HCT116 (cell line): ENCODE measurements around the gene C2CD2. TPM values are rescaled to one million over a fixed set of nuclear protein-coding genes. Genes with fewer than 3 reads are reported as not detected.

ENCODE experiments used
- ATAC-seq: fragments of 200-7000 bp; cut with Tn5 transposase; 2 replicates; pipeline ENCODE4 v1.9.1; 2020; ENCODE audit warnings: mild to moderate bottlenecking, moderate library complexity
- BruUV-seq: library from RNA; stranded (reverse); fragments of 400-500 nt; replicated peaks from 2 replicates; lab custom pipeline; 2021; lab: Mats Ljungman, UMichigan
- CTCF ChIA-PET: fragments of 300-600 bp; sonication (Branson Sonifier 250); formaldehyde crosslinking; loops from one replicate; lab custom pipeline; 2021; ENCODE audit warnings: antibody characterized with exemption; lab: Charles Lee
- POLR2A ChIA-PET: fragments of 300-600, 350-600 bp; sonication (Branson Sonifier 250); formaldehyde crosslinking; loops from one replicate; lab custom pipeline; 2021; ENCODE audit warnings: antibody characterized with exemption; lab: Charles Lee
- RAD21 ChIA-PET, 2 experiments: fragments of 300-600 bp; sonication (Branson Sonifier 250); formaldehyde crosslinking; loops; one replicate each; lab custom pipeline; 2023; ENCODE audit warnings: low total read pairs in 2 of 2; ENCODE audit not compliant: uncharacterized antibody in 2 of 2, unreplicated experiment in 2 of 2, low non-redundant PET in 1 of 2; lab: Charles Lee
- DNase-seq: peaks from one replicate; pipeline ENCODE4 v3.0.0-alpha.2; 2010; ENCODE audit warnings: low read depth, low spot score
- H2AFZ ChIP-seq: fragments of 200-600 bp; shearing (Covaris generic), sonication (generic); 2 replicates; pipeline ENCODE4 v1.6.1; 2017; ENCODE audit warnings: low read depth, mixed run types, mixed read lengths, antibody characterized with exemption, low read length; ENCODE audit not compliant: poor library complexity, severe bottlenecking
- H3K27ac ChIP-seq: 2 replicates; pipeline ENCODE4 v1.5.1; 2012; ENCODE audit warnings: low read depth, low read length
- H3K27me3 ChIP-seq: fragments of 200-600 bp; sonication (generic); 2 replicates; pipeline ENCODE4 v1.6.1; 2016; ENCODE audit warnings: mixed run types, low read length, mixed read lengths; ENCODE audit not compliant: insufficient read depth
- H3K36me3 ChIP-seq, 2 experiments: fragments of 200-500 bp in 1 of 2; fragments of 200-600 bp in 1 of 2; sonication (Bioruptor generic) in 1 of 2; sonication (generic) in 1 of 2; 2 replicates each; pipeline versions ENCODE4 v1.5.1 to v1.6.1; 2014 to 2016; ENCODE audit warnings: low read length in 2 of 2, inconsistent platforms in 1 of 2, mixed read lengths in 1 of 2, mixed run types in 1 of 2; ENCODE audit not compliant: insufficient read depth in 2 of 2, control insufficient read depth in 1 of 2
- H3K4me1 ChIP-seq, 2 experiments: fragments of 200-600 bp in 1 of 2; sonication (generic) in 1 of 2; 2 replicates each; pipeline versions ENCODE4 v1.5.1 to v1.6.1; 2012 to 2017; ENCODE audit warnings: low read length in 2 of 2, inconsistent platforms in 1 of 2, mild to moderate bottlenecking in 1 of 2, mixed read lengths in 1 of 2, mixed run types in 1 of 2, moderate library complexity in 1 of 2; ENCODE audit not compliant: insufficient read depth in 2 of 2, control insufficient read depth in 1 of 2
- H3K4me2 ChIP-seq: fragments of 200-600 bp; sonication (generic); 2 replicates; pipeline ENCODE4 v1.6.1; 2017; ENCODE audit warnings: mixed run types, low read length, mixed read lengths
- H3K4me3 ChIP-seq, 2 experiments: fragments of 200-600 bp in 1 of 2; sonication (generic) in 1 of 2; replicated peaks in 1 of 2; 2 replicates each; pipeline ENCODE4 v1.5.1; 2011 to 2016; ENCODE audit warnings: low read length in 2 of 2, control low read depth in 1 of 2, low read depth in 1 of 2, mild to moderate bottlenecking in 1 of 2, mixed read lengths in 1 of 2, mixed run types in 1 of 2
- H3K79me2 ChIP-seq: fragments of 200-600 bp; sonication (generic); 2 replicates; pipeline ENCODE4 v1.6.1; 2017; ENCODE audit warnings: mild to moderate bottlenecking, mixed run types, low read length, moderate library complexity, mixed read lengths; ENCODE audit not compliant: insufficient read depth
- H3K9ac ChIP-seq: fragments of 200-600 bp; sonication (generic); 2 replicates; pipeline ENCODE4 v1.6.1; 2016; ENCODE audit warnings: low read length, mixed read lengths
- H3K9me2 ChIP-seq: fragments of 200-600 bp; sonication (generic), shearing (Covaris generic); 2 replicates; pipeline ENCODE4 v1.6.1; 2017; ENCODE audit warnings: mixed run types, mild to moderate bottlenecking, moderate library complexity; ENCODE audit not compliant: insufficient read depth
- H3K9me3 ChIP-seq, 2 experiments: fragments of 200-500 bp in 1 of 2; fragments of 200-600 bp in 1 of 2; sonication (Bioruptor generic) in 1 of 2; sonication (generic) in 1 of 2; 2 replicates each; pipeline ENCODE4 v1.6.1; 2014 to 2017; ENCODE audit warnings: low read length in 2 of 2, mixed read lengths in 2 of 2, inconsistent platforms in 1 of 2, low read depth in 1 of 2, mild to moderate bottlenecking in 1 of 2, mixed run types in 1 of 2, moderate library complexity in 1 of 2; ENCODE audit not compliant: control insufficient read depth in 1 of 2, insufficient read depth in 1 of 2
- H4K20me1 ChIP-seq: fragments of 200-600 bp; sonication (generic), shearing (Covaris generic); 2 replicates; pipeline ENCODE4 v1.6.1; 2017; ENCODE audit warnings: mixed run types, mild to moderate bottlenecking, moderate library complexity; ENCODE audit not compliant: insufficient read depth
- CTCF ChIP-seq, 3 experiments: fragments of 200-600 bp in 1 of 3; sonication (generic) in 1 of 3; IDR thresholded peaks in 2 of 3; conservative IDR thresholded peaks in 1 of 3; 2 replicates each; pipeline ENCODE4 v1.5.1; 2012 to 2017; ENCODE audit warnings: low read depth in 2 of 3, low read length in 2 of 3, antibody characterized with exemption in 1 of 3, borderline replicate concordance in 1 of 3, control low read depth in 1 of 3, mild to moderate bottlenecking in 1 of 3, mixed read lengths in 1 of 3, mixed run types in 1 of 3, moderate library complexity in 1 of 3; ENCODE audit not compliant: insufficient read depth in 1 of 3
- EGR1 ChIP-seq: IDR thresholded peaks from 2 replicates; pipeline ENCODE4 v1.6.1; 2012; ENCODE audit warnings: low read depth
- EZH2 ChIP-seq: fragments of 200-600 bp; sonication (generic); IDR thresholded peaks from 2 replicates; pipeline ENCODE4 v1.6.1; 2017; ENCODE audit warnings: antibody characterized with exemption, mixed run types
- FOSL1 ChIP-seq: IDR thresholded peaks from 2 replicates; pipeline ENCODE4 v1.6.1; 2012; ENCODE audit warnings: low read depth
- MAX ChIP-seq: IDR thresholded peaks from 2 replicates; pipeline ENCODE4 v1.6.1; 2012
- POLR2AphosphoS5 ChIP-seq: IDR thresholded peaks from 2 replicates; pipeline ENCODE4 v1.6.1; 2011; ENCODE audit warnings: mild to moderate bottlenecking, low read depth, low read length, moderate library complexity
- RAD21 ChIP-seq: IDR thresholded peaks from 2 replicates; pipeline ENCODE4 v1.6.1; 2012; ENCODE audit warnings: low read depth, mild to moderate bottlenecking
- REST ChIP-seq: IDR thresholded peaks from 2 replicates; pipeline ENCODE4 v1.6.1; 2012; ENCODE audit warnings: low read depth
- SIN3A ChIP-seq: IDR thresholded peaks from 2 replicates; pipeline ENCODE4 v1.6.1; 2012; ENCODE audit warnings: low read depth
- SP1 ChIP-seq: IDR thresholded peaks from 2 replicates; pipeline ENCODE4 v1.6.1; 2012; ENCODE audit warnings: low read depth
- SRF ChIP-seq: IDR thresholded peaks from 2 replicates; pipeline ENCODE4 v1.6.1; 2012; ENCODE audit warnings: low read depth
- ZFX ChIP-seq: fragments of 450-650 bp; IDR thresholded peaks from 2 replicates; pipeline ENCODE4 v1.6.1; 2017
- ZNF274 ChIP-seq: fragments of 200-500 bp; sonication (Bioruptor generic); IDR thresholded peaks from 2 replicates; pipeline ENCODE4 v1.6.1; 2014; ENCODE audit warnings: mild to moderate bottlenecking, low read depth, low read length, inconsistent platforms
- intact Hi-C: fragments of 100-400 bp; cut with micrococcal nuclease; formaldehyde crosslinking; loops from 2 replicates; pipeline ENCODE4 v1.10.0; 2022
- total RNA-seq: library from RNA; stranded (reverse); gene quantifications from one replicate; pipeline ENCODE4 v1.2.1, GENCODE V29; 2021; ENCODE audit not compliant: unreplicated experiment

C2CD2 gene
- total RNA-seq, 1 experiment from 2014 or later, result 22.0 TPM

GRCh38 chr21:41916888-41917433 is 36.9 kb downstream of the C2CD2 start:
- H3K4me1 ChIP-seq, result no peaks in the 10 kb centered on the region
- ChIA-PET POLR2A (no interaction called here), RAD21 (no interaction called here), CTCF (no interaction called here)
- H2AFZ ChIP-seq, result no peak overlapping the region
- no peaks in the 10 kb centered on the region for H3K9me2 ChIP-seq
- H3K36me3 ChIP-seq, result peaks cover 5 to 20% of the 10 kb centered on the region in 2 experiments; a peak in 3 of 4 replicates
- TF ChIP-seq SP1 (no peak), CTCF (IDR thresholded peaks at IDR 0.05 in 2 of 3, conservative IDR thresholded peaks at IDR 0.05 in 1 of 3; ENCODE audit: borderline replicate concordance in 1 of 3, insufficient read depth in 1 of 3, low read depth in 2 of 3, low read length in 2 of 3) (no peak), ZNF274 (no peak), SIN3A (no peak), FOSL1 (no peak), ZFX (no peak), POLR2AphosphoS5 (no peak), MAX (no peak), RAD21 (no peak), EGR1 (no peak), SRF (no peak), REST (no peak), EZH2 (no peak)
- no TSS peak for BruUV-seq
- no peak overlapping the region for H3K27ac ChIP-seq
- H3K9ac ChIP-seq, result no peak overlapping the region
- no peaks in the 10 kb centered on the region for H4K20me1 ChIP-seq
- H3K79me2 ChIP-seq, result no peaks in the 10 kb centered on the region
- no peak overlapping the region for H3K4me3 ChIP-seq
- H3K27me3 ChIP-seq, result no peaks in the 10 kb centered on the region
- H3K4me2 ChIP-seq, result no peak overlapping the region
- ATAC-seq (no peak), DNase-seq (no peak)
- no peaks in the 10 kb centered on the region for H3K9me3 ChIP-seq
- intact Hi-C loops, result no loop called here
